GM08714 (cell line): ENCODE data around the gene ADAMTS3.

Experiments used
- H3K4me3 ChIP-seq: fragments of 200-500 bp; sonication (Bioruptor generic); 2 replicates; pipeline ENCODE4 v1.5.1; 2014; ENCODE audit warnings: mild to moderate bottlenecking, low read length, inconsistent platforms
- ZNF274 ChIP-seq: IDR thresholded peaks from 2 replicates; pipeline ENCODE4 v1.6.1; 2012; ENCODE audit warnings: mild to moderate bottlenecking, low read depth, low read length

Gene ADAMTS3

DNA sequence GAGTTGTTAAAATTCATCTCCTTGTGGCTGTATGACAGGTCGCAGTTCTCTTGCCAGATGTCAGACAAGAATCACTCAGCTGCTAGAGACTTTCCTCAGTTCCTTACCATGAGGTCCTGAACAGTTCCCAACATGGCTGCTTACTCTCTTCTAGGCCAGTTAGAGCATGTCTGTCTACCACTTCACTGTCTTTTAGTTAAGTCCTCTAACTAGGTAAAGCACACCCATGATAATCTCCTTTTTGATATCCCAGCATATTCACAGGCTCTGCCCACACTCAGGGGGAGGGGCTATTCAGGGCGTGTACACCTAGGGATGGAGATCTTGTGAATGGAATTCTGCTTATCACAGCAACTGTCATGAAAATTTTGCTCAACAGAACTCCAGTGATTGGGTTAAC is 190.1 kb downstream of the ADAMTS3 start:
- no peak overlapping the region for H3K4me3 ChIP-seq
- TF ChIP-seq ZNF274: no peak

DNA sequence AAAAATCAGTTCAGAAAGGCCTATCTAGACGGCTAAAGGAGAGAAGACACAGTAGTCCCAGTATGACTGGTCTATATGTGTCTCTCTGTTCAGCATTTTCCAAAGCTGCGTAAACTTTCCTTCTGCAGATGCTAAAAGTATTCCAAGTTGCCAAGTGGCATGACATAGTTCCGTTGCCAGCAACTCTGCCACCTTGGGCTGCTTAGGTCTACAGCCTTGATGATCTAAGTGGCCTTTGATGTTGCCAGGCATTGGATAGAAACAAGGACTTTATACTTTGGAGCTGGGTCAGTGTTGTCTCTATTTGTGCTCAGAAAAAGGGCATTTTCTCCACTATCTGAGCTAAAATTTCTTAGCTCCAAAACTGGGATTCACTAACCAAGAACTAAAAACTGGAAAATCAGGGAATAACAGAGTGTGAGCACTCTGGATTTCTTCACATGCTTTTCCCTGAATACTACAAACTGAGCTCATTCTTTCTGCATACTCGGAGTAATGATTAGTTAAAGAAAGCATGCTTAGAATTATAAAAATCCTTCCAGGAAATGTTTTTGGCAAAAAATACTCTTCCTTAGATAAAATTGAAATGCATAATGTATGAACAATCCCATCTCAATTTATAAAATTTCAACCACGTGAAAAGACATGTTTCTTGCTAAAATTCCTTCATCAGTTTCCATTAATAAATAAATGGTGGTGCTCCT is 191.4 kb downstream of the ADAMTS3 start:
- no peak overlapping the region for H3K4me3 ChIP-seq
- TF ChIP-seq ZNF274: no peak

GRCh38 chr4:72376901-72377300 is 192.1 kb downstream of the ADAMTS3 start:
- no peak overlapping the region for H3K4me3 ChIP-seq
- no peak for TF ChIP-seq ZNF274

DNA sequence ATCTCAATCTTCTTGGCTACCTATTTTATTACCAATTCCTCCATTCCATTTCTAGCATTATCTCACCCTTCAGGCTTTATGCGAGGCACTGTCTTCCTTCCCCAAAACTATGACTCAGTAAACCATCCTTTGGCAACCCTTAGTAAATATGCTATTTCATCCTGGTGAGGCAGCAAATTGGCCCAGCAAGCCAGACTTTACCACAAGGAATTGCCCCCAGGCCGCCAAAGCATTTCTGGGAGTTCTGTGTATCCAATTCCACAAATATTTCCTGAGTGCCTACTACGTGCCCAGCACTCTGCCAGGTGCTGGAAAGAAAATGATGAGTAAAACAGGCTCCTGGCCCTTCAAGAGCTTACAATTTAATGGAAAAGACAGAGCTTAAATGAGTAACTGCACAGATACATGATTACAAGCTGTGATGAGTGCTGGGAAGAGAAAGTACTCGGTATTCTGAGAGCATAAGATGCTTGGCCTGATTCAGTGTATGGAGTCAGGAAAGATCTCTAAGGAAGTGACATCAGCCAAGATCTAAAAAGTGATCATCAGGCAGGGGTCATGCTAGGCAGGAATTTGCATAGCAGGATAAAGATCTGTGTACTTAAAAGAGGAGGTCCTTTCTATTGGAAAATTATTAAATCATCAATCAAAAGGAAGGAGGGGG is 193.8 kb downstream of the ADAMTS3 start:
- no peak overlapping the region for H3K4me3 ChIP-seq
- TF ChIP-seq ZNF274: no peak

DNA sequence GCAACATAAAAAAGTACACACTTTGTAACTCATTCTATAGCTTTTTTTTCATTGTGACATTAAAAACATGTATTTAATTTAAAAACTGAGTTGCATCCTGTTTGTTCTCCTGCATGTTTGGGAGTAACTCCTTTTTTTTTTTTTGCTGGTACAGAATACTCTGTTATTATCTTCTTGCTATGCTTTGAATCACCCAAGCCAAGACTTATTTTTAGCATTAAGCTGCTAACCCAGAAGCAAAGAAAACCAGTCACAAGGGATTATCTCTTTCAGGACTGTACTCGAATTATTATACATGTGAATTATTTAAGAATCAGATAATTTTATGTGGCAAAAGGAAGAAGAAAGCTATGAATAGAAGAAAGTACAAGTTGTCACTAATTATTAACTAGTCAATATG is 194.9 kb downstream of the ADAMTS3 start:
- TF ChIP-seq ZNF274: no peak
- H3K4me3 ChIP-seq: no peak overlapping the region

DNA sequence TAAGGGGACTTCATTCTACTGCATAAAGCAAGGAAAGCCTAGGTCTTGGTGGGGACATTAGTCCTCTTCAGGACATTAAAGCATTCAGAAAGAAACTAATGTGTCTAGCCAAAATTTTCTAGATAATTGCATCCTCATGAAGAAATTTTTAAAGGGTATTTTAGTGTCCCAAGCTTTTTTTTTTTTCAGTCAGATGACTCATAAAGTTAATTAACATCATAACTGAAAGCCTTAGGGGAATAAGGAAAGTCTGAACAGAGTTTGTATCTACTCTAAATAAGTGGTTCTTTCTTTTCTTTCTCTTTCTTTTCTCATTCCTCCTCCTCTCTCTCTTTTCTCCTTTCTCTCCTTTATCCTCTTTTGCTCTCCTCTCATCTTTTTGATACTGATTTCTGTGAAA is 202.4 kb downstream of the ADAMTS3 start:
- no peak overlapping the region for H3K4me3 ChIP-seq
- no peak for TF ChIP-seq ZNF274

GRCh38 chr4:72365981-72366380 is 203.0 kb downstream of the ADAMTS3 start:
- TF ChIP-seq ZNF274: no peak
- H3K4me3 ChIP-seq: no peak overlapping the region

- H3K4me3 ChIP-seq: no peak overlapping the region
- no peak for TF ChIP-seq ZNF274
Observed at GRCh38 chr4:72365016-72365415, 204.0 kb downstream of the ADAMTS3 start.

DNA sequence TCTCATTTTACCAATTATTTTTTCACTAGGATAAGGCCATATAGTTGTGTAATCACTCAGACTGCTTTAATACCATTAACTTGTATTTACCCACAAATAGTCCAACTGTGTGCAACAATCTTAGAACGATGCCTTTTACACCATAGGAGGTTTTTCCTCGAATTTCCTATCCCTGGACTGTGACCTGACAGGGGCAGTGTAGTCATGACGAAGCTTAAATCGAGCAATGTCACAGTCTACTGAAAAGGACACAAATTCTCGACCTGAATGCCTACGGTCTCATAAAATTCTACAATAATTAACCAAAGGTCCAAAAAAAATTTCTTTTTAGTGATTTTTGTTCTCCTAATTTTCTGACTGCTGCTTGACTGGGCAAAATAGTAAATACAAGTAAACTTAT is 208.9 kb downstream of the ADAMTS3 start:
- no peak overlapping the region for H3K4me3 ChIP-seq
- TF ChIP-seq ZNF274: no peak

DNA sequence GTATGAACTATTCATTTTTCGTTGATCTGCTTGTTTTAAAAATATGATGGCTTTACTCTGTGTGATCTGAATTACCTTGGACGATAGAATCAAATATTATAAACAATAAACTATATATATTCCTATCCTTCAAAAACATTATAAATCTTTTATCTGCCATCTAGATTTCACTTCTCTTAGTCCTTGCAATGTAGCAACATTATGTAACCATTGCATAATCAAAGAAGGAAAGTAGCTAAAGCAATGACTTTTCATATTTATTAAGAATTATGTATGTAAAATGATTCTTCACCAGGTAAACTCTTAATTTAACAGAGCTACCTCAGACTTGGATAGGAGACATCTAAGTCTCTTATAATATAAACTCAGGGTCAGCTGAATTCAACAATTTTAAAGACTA is 210.5 kb downstream of the ADAMTS3 start:
- H3K4me3 ChIP-seq: no peak overlapping the region
- no peak for TF ChIP-seq ZNF274

GRCh38 chr4:72357908-72358307 is 211.1 kb downstream of the ADAMTS3 start:
- no peak for TF ChIP-seq ZNF274
- no peak overlapping the region for H3K4me3 ChIP-seq

DNA sequence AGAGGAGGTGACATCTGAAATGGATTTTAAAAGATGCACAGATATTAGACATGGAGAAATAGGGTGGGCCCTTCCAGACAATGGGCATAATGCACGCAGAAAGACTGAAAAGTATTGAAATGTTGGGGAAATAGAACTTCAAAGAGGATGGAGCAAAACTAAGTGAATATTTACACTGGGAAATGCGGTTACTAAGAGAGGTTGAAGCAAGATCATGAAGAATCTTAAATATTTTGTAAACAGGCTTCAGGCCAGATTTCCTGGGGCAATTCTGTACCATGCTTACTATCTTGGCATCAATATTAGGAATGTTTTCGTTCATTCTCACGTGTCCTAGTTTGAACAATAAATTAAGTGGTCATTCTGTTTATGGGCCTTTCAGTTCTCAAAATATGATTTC is 216.3 kb downstream of the ADAMTS3 start:
- no peak overlapping the region for H3K4me3 ChIP-seq
- no peak for TF ChIP-seq ZNF274

DNA sequence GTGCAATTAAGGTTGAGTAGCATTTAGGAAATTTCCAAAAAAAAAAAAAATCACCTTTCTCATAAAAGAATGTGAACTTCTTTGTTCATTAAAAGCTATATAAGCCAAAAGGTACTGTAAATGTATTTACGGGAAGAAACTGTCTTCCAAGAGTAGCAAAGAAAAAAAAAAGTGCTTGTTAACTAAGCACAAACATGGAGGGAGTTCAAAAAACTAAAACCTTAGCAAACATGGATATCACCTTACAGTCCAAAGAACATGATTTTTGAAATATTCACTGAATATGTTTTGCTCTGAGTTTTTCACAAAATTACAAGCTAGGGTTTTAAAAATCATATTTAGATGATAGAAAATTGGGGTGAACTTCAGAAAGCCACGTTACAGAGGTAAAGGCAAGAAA is 217.5 kb downstream of the ADAMTS3 start:
- H3K4me3 ChIP-seq: no peak overlapping the region
- TF ChIP-seq ZNF274: no peak

GRCh38 chr4:72348701-72349100 is 220.3 kb downstream of the ADAMTS3 start:
- TF ChIP-seq ZNF274: no peak
- no peak overlapping the region for H3K4me3 ChIP-seq

- TF ChIP-seq ZNF274: no peak
- no peak overlapping the region for H3K4me3 ChIP-seq
Observed at GRCh38 chr4:72344418-72344817, 224.6 kb downstream of the ADAMTS3 start.

GRCh38 chr4:72341432-72341820 is 227.6 kb downstream of the ADAMTS3 start:
- no peak for TF ChIP-seq ZNF274
- H3K4me3 ChIP-seq: no peak overlapping the region
